ENCODE measurements around the gene TNFRSF12A. TPM values are rescaled to one million over a fixed set of nuclear protein-coding genes. Genes with fewer than 3 reads are reported as not detected.

The TNFRSF12A gene
- total and polyA plus RNA-seq, 2 of the 4 experiments (the other 2 are of a cell fraction), result 103 to 304 TPM

DNA sequence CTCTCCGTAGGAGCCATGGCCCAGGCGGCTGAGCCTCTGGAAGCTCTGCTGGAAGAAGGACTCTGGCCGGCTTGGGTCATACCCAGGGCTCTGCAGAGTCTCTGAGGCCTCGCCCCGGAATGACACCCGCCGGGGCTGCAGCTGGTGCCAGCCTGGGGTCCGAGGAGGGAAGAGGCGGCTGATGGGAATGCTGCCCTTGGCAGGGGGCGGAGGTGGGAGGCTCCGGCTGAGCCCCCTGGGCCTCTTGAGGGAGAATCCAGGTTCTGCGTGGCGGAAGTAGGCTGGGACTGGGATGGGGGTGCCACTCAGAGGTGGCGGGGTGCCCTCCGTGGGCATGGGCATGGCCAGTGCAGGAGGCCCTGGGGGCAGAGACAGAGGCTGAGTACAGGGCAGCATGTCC is 43.5 kb upstream of the TNFRSF12A start:
- H3K9me1 ChIP-seq (ENCODE audit: insufficient read depth, low read length), result 0 out of 2 replicates have a peak, but pooled peaks cover 1% of the 10 kb centered on the region
- H3K4me1 ChIP-seq (ENCODE audit: control insufficient read depth, insufficient read depth, low read length), result peaks cover 4% of the 10 kb centered on the region
- ATAC-seq (ENCODE audit: low read depth), result no peak
- no peak overlapping the region for H2BK15ac ChIP-seq (ENCODE audit: low read depth, low read length)
- POLR2A ChIA-PET (ENCODE audit: unreplicated experiment), result no interaction called here
- H2AFZ ChIP-seq (replicated peaks; ENCODE audit: low read length, poor library complexity), result no peak overlapping the region
- TF ChIP-seq CEBPB (IDR thresholded peaks at IDR 0.05; ENCODE audit: low read depth, low read length) (no peak), RCOR1 (IDR thresholded peaks at IDR 0.05; ENCODE audit: insufficient replicate concordance, low read length) (no peak), MAFK (IDR thresholded peaks at IDR 0.05; ENCODE audit: low read depth, low read length) (no peak), RAD21 (IDR thresholded peaks at IDR 0.05; ENCODE audit: low read length) (no peak), BHLHE40 (IDR thresholded peaks at IDR 0.05; ENCODE audit: low read depth, low read length) (no peak), MAZ (IDR thresholded peaks at IDR 0.05; ENCODE audit: borderline replicate concordance, low read depth, low read length) (no peak), SMC3 (IDR thresholded peaks at IDR 0.05; ENCODE audit: low read depth, low read length) (no peak), CHD1 (IDR thresholded peaks at IDR 0.05; ENCODE audit: low read depth, low read length) (no peak)
- TF ChIP-seq, protein P1, sequence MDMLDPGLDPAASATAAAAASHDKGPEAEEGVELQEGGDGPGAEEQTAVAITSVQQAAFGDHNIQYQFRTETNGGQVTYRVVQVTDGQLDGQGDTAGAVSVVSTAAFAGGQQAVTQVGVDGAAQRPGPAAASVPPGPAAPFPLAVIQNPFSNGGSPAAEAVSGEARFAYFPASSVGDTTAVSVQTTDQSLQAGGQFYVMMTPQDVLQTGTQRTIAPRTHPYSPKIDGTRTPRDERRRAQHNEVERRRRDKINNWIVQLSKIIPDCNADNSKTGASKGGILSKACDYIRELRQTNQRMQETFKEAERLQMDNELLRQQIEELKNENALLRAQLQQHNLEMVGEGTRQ (IDR thresholded peaks at IDR 0.05; ENCODE audit: low read depth, low read length), result no peak
- no peak overlapping the region for H3K4ac ChIP-seq (ENCODE audit: low read depth, low read length)
- no peak overlapping the region for H2BK120ac ChIP-seq (ENCODE audit: low read depth, low read length)
- CTCF ChIA-PET, result no interaction called here
- H3K9ac ChIP-seq (ENCODE audit: low read depth, low read length), result no peak overlapping the region
- H2AK5ac ChIP-seq (ENCODE audit: low read depth, low read length), result no peak overlapping the region
- H3K4me3 ChIP-seq (ENCODE audit: insufficient read depth, low read depth, low read length), result no peak overlapping the region
- DNase-seq, result no peak
- dilution Hi-C loops (cut with HindIII; ENCODE audit: low sequenced_read_pairs, unreplicated experiment), result no loop called here
- H2BK5ac ChIP-seq (ENCODE audit: low read depth, low read length, poor library complexity, severe bottlenecking), result no peak overlapping the region
- H3K18ac ChIP-seq (ENCODE audit: low read depth, low read length), result no peak overlapping the region
- H2BK20ac ChIP-seq (ENCODE audit: low read depth, low read length), result no peak overlapping the region
- no peak overlapping the region for H3K56ac ChIP-seq (ENCODE audit: extremely low read depth, insufficient read depth, low read length)
- H3K9me3 ChIP-seq (ENCODE audit: control insufficient read depth, insufficient read depth, low read length), result no peaks in the 10 kb centered on the region
- intact Hi-C loops (cut with micrococcal nuclease), result no loop called here
- H3K23ac ChIP-seq (ENCODE audit: low read depth, low read length), result no peak overlapping the region
- no peak overlapping the region for H4K5ac ChIP-seq (ENCODE audit: low read depth, low read length)
- no peak overlapping the region for H4K8ac ChIP-seq (ENCODE audit: low read depth in 2 of 2, low read length in 2 of 2)
- in situ Hi-C loops (cut with MboI; ENCODE audit: low sequenced_read_pairs), result no loop called here
- BruUV-seq (replicated peaks), result no TSS peak
- peaks cover 2% of the 10 kb centered on the region; the same call in 1 of the 2 replicates for H3K36me3 ChIP-seq (ENCODE audit: control insufficient read depth, insufficient read depth, low read length)
- 100% methylated on average over 2 of the region's 15 CpGs; no CpG with 5 or more reads in 1 of the 2 experiments for WGBS, 2 experiments (ENCODE audit: extremely low coverage in 2 of 2, insufficient read length in 1 of 2)
- H2AK9ac ChIP-seq (replicated peaks; ENCODE audit: low read depth, low read length, poor library complexity), result no peak overlapping the region
- no peak overlapping the region for H3K4me2 ChIP-seq (ENCODE audit: low read depth, low read length)
- peaks cover 14 to 26% of the 10 kb centered on the region in 2 experiments for H3K79me1 ChIP-seq (ENCODE audit: low read depth in 1 of 2, low read length in 2 of 2)
- peaks cover 6% of the 10 kb centered on the region; the same call in 1 of the 2 replicates for H4K20me1 ChIP-seq (ENCODE audit: insufficient read depth, low read length)
- no peak overlapping the region for H3K27ac ChIP-seq (ENCODE audit: insufficient read depth, low read length)
- no peaks in the 10 kb centered on the region for H3K27me3 ChIP-seq (ENCODE audit: control insufficient read depth, insufficient read depth, low read length)
- no peak overlapping the region for H3K14ac ChIP-seq (replicated peaks; ENCODE audit: low read depth, low read length)
- H4K91ac ChIP-seq (ENCODE audit: insufficient read depth, low read depth, low read length), result no peak overlapping the region

All from IMR-90 (cell line).